ENCODE measurements around the gene MEGF11. TPM values are rescaled to one million over a fixed set of nuclear protein-coding genes. Genes with fewer than 3 reads are reported as not detected.
A peak's percentile ranks its signal among the peaks of the same experiment; 100 is the strongest.

MEGF11 gene
- total RNA-seq, 1 donor from 2014 or later, result 0.60 TPM

- no peak for TF ChIP-seq CTCF (IDR thresholded peaks at IDR 0.05; ENCODE audit: unreplicated experiment)
- Mint-ChIP-seq H3K27me3 (peaks cover 23% of the 10 kb centered on the region), H3K9me3 (ENCODE audit: low read depth) (no peaks in the 10 kb centered on the region), H3K4me3 (ENCODE audit: low read depth) (no peak overlapping the region), H3K27ac (no peak overlapping the region), H3K4me1 (ENCODE audit: low read depth) (peaks cover 18% of the 10 kb centered on the region), H3K36me3 (ENCODE audit: insufficient read depth) (no peaks in the 10 kb centered on the region)
- DNase-seq (ENCODE audit: low spot score, unreplicated experiment), result no peak
Observed at GRCh38 chr15:66131200-66131599, 122.3 kb downstream of the MEGF11 start.

GRCh38 chr15:66130496-66131034 lies 123.0 kb downstream of the MEGF11 start:
- no peak for TF ChIP-seq CTCF (IDR thresholded peaks at IDR 0.05; ENCODE audit: unreplicated experiment)
- no peaks in the 10 kb centered on the region for H3K36me3 Mint-ChIP-seq (ENCODE audit: insufficient read depth)
- no peak overlapping the region for H3K27ac Mint-ChIP-seq
- peaks cover 18% of the 10 kb centered on the region for H3K4me1 Mint-ChIP-seq (ENCODE audit: low read depth)
- H3K27me3 Mint-ChIP-seq, result peaks cover 22% of the 10 kb centered on the region
- DNase-seq (ENCODE audit: low spot score, unreplicated experiment), result no peak
- H3K4me3 Mint-ChIP-seq (ENCODE audit: low read depth), result no peak overlapping the region
- H3K9me3 Mint-ChIP-seq (ENCODE audit: low read depth), result no peaks in the 10 kb centered on the region

- H3K27me3 Mint-ChIP-seq, result peaks cover 23% of the 10 kb centered on the region
- H3K4me1 Mint-ChIP-seq (ENCODE audit: low read depth), result peaks cover 18% of the 10 kb centered on the region
- H3K27ac Mint-ChIP-seq, result no peak overlapping the region
- no peak for TF ChIP-seq CTCF (IDR thresholded peaks at IDR 0.05; ENCODE audit: unreplicated experiment)
- no peaks in the 10 kb centered on the region for H3K9me3 Mint-ChIP-seq (ENCODE audit: low read depth)
- H3K36me3 Mint-ChIP-seq (ENCODE audit: insufficient read depth), result no peaks in the 10 kb centered on the region
- no peak overlapping the region for H3K4me3 Mint-ChIP-seq (ENCODE audit: low read depth)
- DNase-seq (ENCODE audit: low spot score, unreplicated experiment), result no peak
Observed at GRCh38 chr15:66129586-66129985, 124.0 kb downstream of the MEGF11 start.

GRCh38 chr15:66128116-66128680 lies 125.4 kb downstream of the MEGF11 start:
- H3K4me1 Mint-ChIP-seq (ENCODE audit: low read depth), result peaks cover 18% of the 10 kb centered on the region
- peak overlapping the region; percentile 72 for H3K27ac Mint-ChIP-seq
- TF ChIP-seq CTCF (IDR thresholded peaks at IDR 0.05; ENCODE audit: unreplicated experiment), result no peak
- no peaks in the 10 kb centered on the region for H3K9me3 Mint-ChIP-seq (ENCODE audit: low read depth)
- no peak for DNase-seq (ENCODE audit: low spot score, unreplicated experiment)
- H3K27me3 Mint-ChIP-seq, result peaks cover 33% of the 10 kb centered on the region
- H3K36me3 Mint-ChIP-seq (ENCODE audit: insufficient read depth), result no peaks in the 10 kb centered on the region
- no peak overlapping the region for H3K4me3 Mint-ChIP-seq (ENCODE audit: low read depth)

- H3K4me3 Mint-ChIP-seq (ENCODE audit: low read depth), result no peak overlapping the region
- no peak overlapping the region for H3K27ac Mint-ChIP-seq
- peaks cover 18% of the 10 kb centered on the region for H3K4me1 Mint-ChIP-seq (ENCODE audit: low read depth)
- TF ChIP-seq CTCF (IDR thresholded peaks at IDR 0.05; ENCODE audit: unreplicated experiment), result no peak
- H3K9me3 Mint-ChIP-seq (ENCODE audit: low read depth), result no peaks in the 10 kb centered on the region
- peaks cover 29% of the 10 kb centered on the region for H3K27me3 Mint-ChIP-seq
- H3K36me3 Mint-ChIP-seq (ENCODE audit: insufficient read depth), result no peaks in the 10 kb centered on the region
- DNase-seq (ENCODE audit: low spot score, unreplicated experiment), result no peak
Observed at GRCh38 chr15:66126456-66126855, 127.1 kb downstream of the MEGF11 start.
